GM18861 (cell line): ENCODE data around the gene TSPAN7.

Source experiments
- ATAC-seq: cut with Tn5 transposase; IDR thresholded peaks from one replicate; pipeline ENCODE4 v1.9.1; 2021; ENCODE audit not compliant: unreplicated experiment

Gene TSPAN7

GRCh38 chrX:38679695-38680094 is 118.4 kb downstream of the TSPAN7 start:
- no peak for ATAC-seq

- ATAC-seq: no peak
Measured at GRCh38 chrX:38682095-38682494, 120.8 kb downstream of the TSPAN7 start.

- ATAC-seq: no peak
Measured at GRCh38 chrX:38692961-38693360, 131.6 kb downstream of the TSPAN7 start.

GRCh38 chrX:38694394-38694793 is 133.1 kb downstream of the TSPAN7 start:
- no peak for ATAC-seq

- no peak for ATAC-seq
Measured at GRCh38 chrX:38697461-38697860, 136.1 kb downstream of the TSPAN7 start.

- ATAC-seq: no peak
Measured at GRCh38 chrX:38699121-38699520, 137.8 kb downstream of the TSPAN7 start.

- no peak for ATAC-seq
Measured at GRCh38 chrX:38699696-38700095, 138.4 kb downstream of the TSPAN7 start.

- ATAC-seq: no peak
Measured at GRCh38 chrX:38701073-38701472, 139.7 kb downstream of the TSPAN7 start.

- ATAC-seq: no peak
Measured at GRCh38 chrX:38704146-38704882, 143.0 kb downstream of the TSPAN7 start.

GRCh38 chrX:38717871-38718270 is 156.5 kb downstream of the TSPAN7 start:
- no peak for ATAC-seq

GRCh38 chrX:38718311-38718710 is 157.0 kb downstream of the TSPAN7 start:
- no peak for ATAC-seq

- ATAC-seq: no peak
Measured at GRCh38 chrX:38726612-38727011, 165.3 kb downstream of the TSPAN7 start.

GRCh38 chrX:38727668-38728067 is 166.3 kb downstream of the TSPAN7 start:
- no peak for ATAC-seq

- no peak for ATAC-seq
Measured at GRCh38 chrX:38732866-38733265, 171.5 kb downstream of the TSPAN7 start.
